Stimulated activated CD8-positive, alpha-beta memory T cell treated with anti-CD3 and anti-CD28 coated beads, Interleukin-15, amount 100 ng/mL, for 48 hours (primary cell): ENCODE results near the gene PCDH12.
A peak's percentile ranks its signal among the peaks of the same experiment; 100 is the strongest.

Experiments
- DNase-seq, 2 donors: peaks; one replicate each; pipeline ENCODE4 v3.0.0-alpha.2; 2020; ENCODE audit warnings: low read depth in 2 of 2

PCDH12 gene

GRCh38 chr5:141966275-141966962 lies 8.4 kb upstream of the PCDH12 start:
- no peak for DNase-seq

DNA sequence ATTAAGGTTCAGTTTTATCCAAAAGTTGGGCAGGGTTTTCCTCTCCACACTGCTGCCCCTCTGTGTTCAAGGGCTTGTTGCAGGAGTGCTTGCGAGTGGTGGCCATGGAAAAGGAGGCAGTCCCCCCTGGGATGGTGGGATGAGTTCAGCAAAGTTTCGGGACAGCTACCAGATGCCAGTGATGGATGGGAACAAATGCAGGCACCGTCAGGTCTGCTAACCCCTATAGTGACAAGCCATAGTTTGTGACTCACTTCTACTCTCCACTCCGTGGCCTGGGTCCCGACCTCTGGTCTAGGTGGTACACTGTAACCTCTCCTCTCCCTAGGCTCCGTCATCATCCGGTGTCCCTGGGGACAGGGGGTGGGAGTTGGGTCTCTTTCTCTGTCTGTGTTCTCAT lies 7.1 kb upstream of the PCDH12 start:
- no peak for DNase-seq

- no peak for DNase-seq
Observed at GRCh38 chr5:141963701-141964100, 5.7 kb upstream of the PCDH12 start.

DNA sequence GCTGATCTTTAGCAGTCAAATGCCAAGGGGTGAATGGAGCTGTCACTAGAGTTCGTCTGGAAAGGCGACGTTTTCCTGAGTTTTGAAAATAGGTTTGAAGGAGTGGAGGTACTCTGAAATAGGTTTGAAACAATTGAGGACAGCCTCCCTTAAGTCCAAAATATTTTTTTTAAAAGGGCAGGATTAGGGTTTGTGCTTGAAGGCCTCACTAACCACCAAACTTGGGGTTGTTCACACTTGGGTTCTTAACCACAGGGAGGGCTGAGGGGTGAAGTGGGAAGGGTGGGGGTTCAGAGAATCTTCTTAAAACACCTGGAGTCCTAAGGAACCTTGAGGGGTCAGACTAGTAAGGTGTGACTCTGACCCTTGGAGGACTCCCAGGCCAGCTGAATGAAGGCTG lies 3.5 kb upstream of the PCDH12 start:
- no peak for DNase-seq

- DNase-seq = peak; percentile 77 to 78
Observed at GRCh38 chr5:141960449-141961323, 2.7 kb upstream of the PCDH12 start.

DNA sequence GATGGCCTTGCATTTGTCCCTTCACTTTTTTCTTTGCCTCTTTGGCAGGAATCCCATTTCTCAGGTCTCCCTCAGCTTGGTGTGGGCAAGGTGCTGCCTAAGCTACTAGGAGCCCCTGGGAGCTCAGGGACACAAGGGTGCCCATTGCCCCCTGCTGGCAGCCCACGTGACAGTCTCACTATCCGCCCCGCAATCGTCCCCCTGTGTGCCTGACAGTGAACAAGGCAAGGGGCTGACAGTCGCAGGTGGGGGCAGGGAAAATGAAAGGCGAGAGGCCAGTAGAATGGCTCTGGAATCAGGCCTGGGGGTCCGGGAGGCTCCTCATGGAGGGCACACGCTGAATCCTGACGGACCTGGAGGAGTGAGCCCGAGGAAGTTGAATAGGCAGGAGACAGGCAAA lies 2.0 kb upstream of the PCDH12 start:
- DNase-seq = no peak

DNA sequence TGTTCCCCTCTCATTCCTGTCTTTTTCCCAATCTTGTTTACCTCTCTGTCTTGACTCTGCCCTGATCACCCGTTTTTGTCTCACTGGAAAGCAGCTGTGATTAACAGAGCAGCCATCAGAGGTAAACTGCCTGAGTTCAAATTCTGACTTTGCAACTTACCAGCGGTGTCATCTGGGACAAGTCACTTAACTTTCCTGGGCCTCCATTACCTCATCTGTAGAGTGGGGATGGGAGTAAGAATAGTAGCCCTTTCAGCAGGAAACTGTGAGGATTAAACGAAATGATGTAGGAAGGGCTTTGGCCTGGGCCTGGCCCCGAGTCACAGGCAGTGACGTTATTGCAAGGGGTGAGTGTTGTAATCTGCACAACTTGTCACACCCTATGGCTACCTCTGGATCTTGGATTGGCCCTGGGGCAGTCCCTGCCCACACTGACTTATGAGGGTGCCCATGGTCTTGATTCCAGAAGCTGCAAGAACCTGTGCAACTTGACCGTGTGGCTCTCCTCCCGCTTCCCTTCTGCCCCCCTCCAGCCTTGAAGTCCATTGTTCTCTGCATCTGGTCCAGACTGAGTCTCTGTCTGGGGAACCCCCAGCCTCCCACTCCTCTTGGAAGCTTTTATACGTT lies 657 bp upstream of the PCDH12 start:
- DNase-seq = no peak

- DNase-seq = no peak
Observed at GRCh38 chr5:141957367-141957996, 520 bp downstream of the PCDH12 start.

DNA sequence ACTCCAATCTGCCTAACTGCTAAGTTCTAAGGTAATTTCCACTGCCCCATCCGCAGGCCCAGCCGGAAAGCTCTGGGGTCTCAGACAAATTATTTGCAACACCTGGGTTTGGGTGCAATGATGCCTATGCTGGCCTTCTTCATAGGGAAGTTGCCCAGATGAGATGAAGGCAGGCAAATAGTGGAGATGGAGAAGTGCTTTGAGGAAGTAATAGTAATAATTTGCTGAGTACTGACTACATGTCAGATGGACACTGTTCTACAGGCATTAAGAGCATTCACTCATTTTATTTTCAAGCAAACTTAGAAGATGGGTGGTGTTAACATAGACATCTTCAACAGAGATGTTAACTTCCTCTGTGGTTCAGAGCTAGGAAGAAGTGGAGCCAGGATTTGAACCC lies 3.8 kb downstream of the PCDH12 start:
- DNase-seq = no peak

- no peak for DNase-seq
Observed at GRCh38 chr5:141952020-141952419, 6.0 kb downstream of the PCDH12 start.

DNA sequence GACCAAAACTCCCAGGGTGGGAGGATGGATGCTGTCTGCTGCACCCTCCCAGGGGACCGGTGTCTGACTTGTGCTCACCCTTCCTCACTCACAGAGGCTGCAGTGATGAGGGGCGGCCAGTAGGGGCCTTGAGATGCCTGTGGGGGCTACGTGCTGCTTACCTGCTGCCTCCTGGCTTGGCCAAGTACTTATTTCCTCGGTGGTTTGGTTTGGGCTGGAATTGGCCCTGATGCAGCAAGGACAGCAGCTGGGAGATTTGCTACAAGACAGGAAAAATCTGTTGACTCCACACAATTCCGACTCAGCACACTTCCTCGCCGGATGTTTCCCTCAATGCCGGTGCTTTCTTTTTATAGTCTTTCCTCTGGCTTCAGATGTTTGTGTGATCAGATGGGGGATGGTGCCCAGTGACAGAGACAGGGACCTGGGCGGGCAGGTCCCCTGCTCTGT lies 6.6 kb downstream of the PCDH12 start:
- peak in 1 of 2 donors; percentile 11 for DNase-seq

DNA sequence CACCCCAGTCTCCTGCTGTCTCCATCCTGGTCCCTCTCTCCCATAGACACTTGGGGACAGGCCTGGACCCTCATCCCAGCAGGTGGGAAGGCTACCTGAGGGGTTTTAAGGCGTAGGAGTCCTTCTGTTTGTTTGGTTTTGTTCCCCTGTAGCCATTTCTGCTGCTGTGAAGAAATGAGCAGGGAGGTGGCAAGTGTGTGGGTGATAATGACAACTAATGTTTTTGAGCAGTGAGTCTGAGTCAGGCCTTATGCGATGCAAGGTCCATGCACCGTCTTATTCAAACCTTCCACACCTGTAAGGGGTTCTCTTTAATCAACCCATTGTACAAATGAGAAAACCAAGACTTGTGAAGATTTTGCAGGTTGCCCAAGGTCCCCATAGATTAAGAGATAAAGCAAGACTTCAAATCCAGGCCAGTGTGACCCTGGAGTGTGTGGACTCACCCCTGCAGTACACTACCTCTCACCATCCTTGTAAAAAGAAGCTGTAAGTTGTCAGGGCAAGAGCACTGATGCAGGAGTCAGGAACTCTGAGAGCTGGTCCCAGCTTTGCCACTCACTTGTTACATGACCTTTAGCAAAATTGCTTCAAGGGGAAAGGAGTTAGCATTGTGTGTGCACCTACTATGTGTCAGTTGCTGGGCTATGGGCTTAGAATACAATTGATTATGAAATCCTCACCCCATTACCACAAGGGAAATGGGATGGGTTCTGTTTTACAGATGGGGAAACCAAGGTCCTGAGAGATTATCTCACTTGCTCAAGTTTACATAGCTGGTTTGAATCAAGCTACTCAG lies 7.6 kb downstream of the PCDH12 start:
- DNase-seq = no peak

- DNase-seq = no peak
Observed at GRCh38 chr5:141949511-141949910, 8.5 kb downstream of the PCDH12 start.

- DNase-seq = no peak
Observed at GRCh38 chr5:141948812-141949211, 9.2 kb downstream of the PCDH12 start.

GRCh38 chr5:141947316-141947715 lies 10.7 kb downstream of the PCDH12 start:
- DNase-seq = no peak

DNA sequence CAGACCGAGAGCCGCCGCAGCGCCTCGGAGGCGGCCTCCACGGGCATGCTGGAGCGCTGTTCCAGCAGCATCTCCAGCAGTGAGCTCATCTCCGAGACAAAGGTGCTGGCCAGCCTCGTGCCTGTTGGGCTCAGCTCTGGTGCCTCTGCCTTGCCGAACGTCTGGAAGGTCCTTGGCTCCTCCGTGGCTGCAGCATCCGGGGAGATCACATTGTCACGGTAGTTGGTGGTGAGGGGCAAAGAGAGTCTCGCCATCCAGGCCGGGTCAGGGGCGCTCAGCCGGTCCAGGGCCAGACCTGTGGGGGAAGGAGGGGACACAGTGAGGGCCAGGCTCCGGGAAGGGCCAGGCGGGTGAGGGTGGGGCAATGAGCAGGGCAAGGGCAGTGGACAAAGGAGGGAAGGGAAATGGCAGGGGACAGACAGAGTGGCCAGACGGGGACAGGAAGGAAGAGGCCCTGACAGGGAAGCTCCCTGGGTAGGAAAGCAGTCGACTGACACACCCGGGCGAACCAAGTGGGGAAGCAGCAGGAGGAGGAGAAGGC lies 12.4 kb downstream of the PCDH12 start:
- no peak for DNase-seq

DNA sequence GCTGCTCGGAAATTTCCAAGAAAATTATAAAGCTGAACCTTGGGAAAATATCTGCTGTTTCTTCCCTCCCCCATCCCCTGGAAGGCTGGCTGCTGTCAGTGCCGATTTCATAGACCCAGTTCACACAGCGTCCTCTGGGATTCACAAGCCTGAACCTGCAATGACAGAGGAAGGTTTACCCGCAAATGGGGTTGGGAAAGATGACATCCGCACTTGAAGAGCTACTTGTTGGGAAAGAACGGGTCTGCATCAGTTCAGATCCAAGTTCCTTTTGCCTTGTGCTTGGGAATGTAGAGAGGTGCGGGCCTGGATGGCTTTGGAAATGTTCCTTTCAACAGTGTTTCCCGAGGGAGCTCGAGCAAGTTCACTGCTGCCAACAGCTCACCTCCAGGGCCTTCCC lies 13.9 kb downstream of the PCDH12 start:
- DNase-seq = no peak

- no peak for DNase-seq
Observed at GRCh38 chr5:141942185-141942857, 15.7 kb downstream of the PCDH12 start.

GRCh38 chr5:141941779-141942178 lies 16.2 kb downstream of the PCDH12 start:
- DNase-seq = no peak

DNA sequence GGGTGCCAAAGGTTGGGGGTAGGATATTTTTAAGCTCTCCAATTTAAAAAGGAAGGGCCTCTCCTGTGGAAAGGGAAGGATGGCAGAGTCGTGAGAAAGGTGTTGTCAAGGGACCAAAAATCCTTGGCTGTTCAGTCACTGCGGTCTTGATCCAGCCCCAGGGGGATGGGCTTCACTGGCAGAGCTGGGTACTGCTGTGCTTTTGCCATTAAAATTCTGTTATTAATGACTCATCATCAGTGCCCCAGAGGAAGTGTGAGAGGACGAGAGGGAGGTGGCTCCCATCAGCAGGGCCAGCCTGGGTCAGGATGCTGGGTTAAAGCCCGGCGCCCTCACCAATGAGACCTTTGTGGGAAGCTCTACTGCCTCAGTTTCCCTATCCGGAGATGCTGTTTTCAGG lies 16.7 kb downstream of the PCDH12 start:
- no peak for DNase-seq
